ENCODE measurements around the gene SLC9A8. TPM values are rescaled to one million over a fixed set of nuclear protein-coding genes. Genes with fewer than 3 reads are reported as not detected.
A peak's percentile ranks its signal among the peaks of the same experiment; 100 is the strongest.

Gene SLC9A8
- polyA plus RNA-seq, 1 experiment, result 2.3 TPM

- TF ChIP-seq CTCF (IDR thresholded peaks at IDR 0.05; ENCODE audit: low read depth, low read length), result no peak
- CTCF ChIA-PET, result interaction anchor here (0.6 kb wide), 1 partner anchor 207 kb away, joined by 13 read pairs; no protein-coding TSS in a partner anchor
- Histone ChIP-seq H3K9me3 (ENCODE audit: control insufficient read depth, insufficient read depth, low read length) (no peaks in the 10 kb centered on the region), H3K4me3 (ENCODE audit: low read depth, low read length) (no peak overlapping the region), H3K27ac (ENCODE audit: low read depth, low read length) (no peak overlapping the region), H3K27me3 (ENCODE audit: control insufficient read depth, insufficient read depth, low read length) (no peaks in the 10 kb centered on the region)
- POLR2A ChIA-PET, result no interaction called here
- DNase-seq (ENCODE audit: low read depth, low spot score), result no peak
Measured at GRCh38 chr20:49785149-49785851, 27.3 kb upstream of the SLC9A8 start.

GRCh38 chr20:49785852-49786175 lies 26.8 kb upstream of the SLC9A8 start:
- TF ChIP-seq CTCF (IDR thresholded peaks at IDR 0.05; ENCODE audit: low read depth, low read length), result no peak
- no peaks in the 10 kb centered on the region for H3K9me3 ChIP-seq (ENCODE audit: control insufficient read depth, insufficient read depth, low read length)
- ChIA-PET POLR2A (no interaction called here), CTCF (no interaction called here)
- H3K27me3 ChIP-seq (ENCODE audit: control insufficient read depth, insufficient read depth, low read length), result no peaks in the 10 kb centered on the region
- H3K27ac ChIP-seq (ENCODE audit: low read depth, low read length), result no peak overlapping the region
- no peak overlapping the region for H3K4me3 ChIP-seq (ENCODE audit: low read depth, low read length)
- DNase-seq (ENCODE audit: low read depth, low spot score), result no peak

- POLR2A ChIA-PET, result no interaction called here
- Histone ChIP-seq H3K27ac (ENCODE audit: low read depth, low read length) (no peak overlapping the region), H3K27me3 (ENCODE audit: control insufficient read depth, insufficient read depth, low read length) (no peaks in the 10 kb centered on the region), H3K9me3 (ENCODE audit: control insufficient read depth, insufficient read depth, low read length) (no peaks in the 10 kb centered on the region), H3K4me3 (ENCODE audit: low read depth, low read length) (no peak overlapping the region)
- CTCF ChIA-PET, result interaction anchor here (0.9 kb wide), 1 partner anchor 14 kb away, joined by 3 read pairs; no protein-coding TSS in a partner anchor
- no peak for TF ChIP-seq CTCF (IDR thresholded peaks at IDR 0.05; ENCODE audit: low read depth, low read length)
- DNase-seq (ENCODE audit: low read depth, low spot score), result no peak
Measured at GRCh38 chr20:49786196-49786595, 26.4 kb upstream of the SLC9A8 start.

GRCh38 chr20:49786668-49787370 lies 25.8 kb upstream of the SLC9A8 start:
- ChIA-PET POLR2A (interaction anchor here (0.5 kb wide), 1 partner anchor 53 kb away, joined by 6 read pairs; no protein-coding TSS in a partner anchor), CTCF (interaction anchor here (0.9 kb wide), 1 partner anchor 15 kb away, joined by 3 read pairs; no protein-coding TSS in a partner anchor)
- H3K27me3 ChIP-seq (ENCODE audit: control insufficient read depth, insufficient read depth, low read length), result no peaks in the 10 kb centered on the region
- no peaks in the 10 kb centered on the region for H3K9me3 ChIP-seq (ENCODE audit: control insufficient read depth, insufficient read depth, low read length)
- TF ChIP-seq CTCF (IDR thresholded peaks at IDR 0.05; ENCODE audit: low read depth, low read length), result peak; percentile 41
- no peak overlapping the region for H3K27ac ChIP-seq (ENCODE audit: low read depth, low read length)
- no peak overlapping the region for H3K4me3 ChIP-seq (ENCODE audit: low read depth, low read length)
- DNase-seq (ENCODE audit: low read depth, low spot score), result no peak

All from AG04450 (cell line).